ENCODE measurements around the gene CDH23.

DNA sequence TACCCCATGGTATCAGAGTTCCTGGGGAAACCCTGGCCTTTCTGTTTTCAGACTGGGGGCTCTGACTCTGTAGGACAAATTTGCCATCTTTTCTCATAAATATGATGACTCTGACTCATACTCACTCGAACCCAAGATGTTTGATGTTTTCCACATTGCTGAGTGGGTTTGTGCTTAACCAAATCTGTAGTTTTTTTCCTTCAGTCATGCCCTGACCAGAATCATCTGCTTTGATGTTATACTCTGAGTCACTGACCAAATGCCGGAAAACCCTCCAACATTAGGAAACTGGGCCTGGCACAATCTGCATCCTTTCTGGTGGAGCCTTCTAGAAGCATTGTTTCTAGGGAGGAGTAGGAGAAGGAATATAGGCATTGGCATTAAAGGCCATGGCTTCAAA, 204.1 kb downstream of the CDH23 start:
- TF ChIP-seq CREB1 (IDR thresholded peaks at IDR 0.05; ENCODE audit: low read depth) (no peak), MYC (IDR thresholded peaks at IDR 0.05; ENCODE audit: insufficient read depth, insufficient read length, insufficient replicate concordance, low read length, severe bottlenecking) (no peak), TCF12 (IDR thresholded peaks at IDR 0.05; ENCODE audit: low read depth, low read length) (no peak), SP1 (IDR thresholded peaks at IDR 0.05; ENCODE audit: low read depth, low read length) (no peak), POLR2AphosphoS2 (IDR thresholded peaks at IDR 0.05; ENCODE audit: low read depth, low read length) (no peak), POLR2A (IDR thresholded peaks at IDR 0.05; ENCODE audit: low read depth, low read length) (no peak), RBBP5 (conservative IDR thresholded peaks at IDR 0.05) (no peak), IKZF1 (conservative IDR thresholded peaks at IDR 0.05) (no peak)
- TF ChIP-seq, protein P1, sequence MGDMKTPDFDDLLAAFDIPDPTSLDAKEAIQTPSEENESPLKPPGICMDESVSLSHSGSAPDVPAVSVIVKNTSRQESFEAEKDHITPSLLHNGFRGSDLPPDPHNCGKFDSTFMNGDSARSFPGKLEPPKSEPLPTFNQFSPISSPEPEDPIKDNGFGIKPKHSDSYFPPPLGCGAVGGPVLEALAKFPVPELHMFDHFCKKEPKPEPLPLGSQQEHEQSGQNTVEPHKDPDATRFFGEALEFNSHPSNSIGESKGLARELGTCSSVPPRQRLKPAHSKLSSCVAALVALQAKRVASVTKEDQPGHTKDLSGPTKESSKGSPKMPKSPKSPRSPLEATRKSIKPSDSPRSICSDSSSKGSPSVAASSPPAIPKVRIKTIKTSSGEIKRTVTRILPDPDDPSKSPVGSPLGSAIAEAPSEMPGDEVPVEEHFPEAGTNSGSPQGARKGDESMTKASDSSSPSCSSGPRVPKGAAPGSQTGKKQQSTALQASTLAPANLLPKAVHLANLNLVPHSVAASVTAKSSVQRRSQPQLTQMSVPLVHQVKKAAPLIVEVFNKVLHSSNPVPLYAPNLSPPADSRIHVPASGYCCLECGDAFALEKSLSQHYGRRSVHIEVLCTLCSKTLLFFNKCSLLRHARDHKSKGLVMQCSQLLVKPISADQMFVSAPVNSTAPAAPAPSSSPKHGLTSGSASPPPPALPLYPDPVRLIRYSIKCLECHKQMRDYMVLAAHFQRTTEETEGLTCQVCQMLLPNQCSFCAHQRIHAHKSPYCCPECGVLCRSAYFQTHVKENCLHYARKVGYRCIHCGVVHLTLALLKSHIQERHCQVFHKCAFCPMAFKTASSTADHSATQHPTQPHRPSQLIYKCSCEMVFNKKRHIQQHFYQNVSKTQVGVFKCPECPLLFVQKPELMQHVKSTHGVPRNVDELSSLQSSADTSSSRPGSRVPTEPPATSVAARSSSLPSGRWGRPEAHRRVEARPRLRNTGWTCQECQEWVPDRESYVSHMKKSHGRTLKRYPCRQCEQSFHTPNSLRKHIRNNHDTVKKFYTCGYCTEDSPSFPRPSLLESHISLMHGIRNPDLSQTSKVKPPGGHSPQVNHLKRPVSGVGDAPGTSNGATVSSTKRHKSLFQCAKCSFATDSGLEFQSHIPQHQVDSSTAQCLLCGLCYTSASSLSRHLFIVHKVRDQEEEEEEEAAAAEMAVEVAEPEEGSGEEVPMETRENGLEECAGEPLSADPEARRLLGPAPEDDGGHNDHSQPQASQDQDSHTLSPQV (IDR thresholded peaks at IDR 0.05): no peak
- TF ChIP-seq, protein P2, sequence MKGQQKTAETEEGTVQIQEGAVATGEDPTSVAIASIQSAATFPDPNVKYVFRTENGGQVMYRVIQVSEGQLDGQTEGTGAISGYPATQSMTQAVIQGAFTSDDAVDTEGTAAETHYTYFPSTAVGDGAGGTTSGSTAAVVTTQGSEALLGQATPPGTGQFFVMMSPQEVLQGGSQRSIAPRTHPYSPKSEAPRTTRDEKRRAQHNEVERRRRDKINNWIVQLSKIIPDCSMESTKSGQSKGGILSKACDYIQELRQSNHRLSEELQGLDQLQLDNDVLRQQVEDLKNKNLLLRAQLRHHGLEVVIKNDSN (IDR thresholded peaks at IDR 0.05; ENCODE audit: borderline replicate concordance, extremely low read length, insufficient read depth, low read depth, low read length): no peak
- TF ChIP-seq, protein P3, sequence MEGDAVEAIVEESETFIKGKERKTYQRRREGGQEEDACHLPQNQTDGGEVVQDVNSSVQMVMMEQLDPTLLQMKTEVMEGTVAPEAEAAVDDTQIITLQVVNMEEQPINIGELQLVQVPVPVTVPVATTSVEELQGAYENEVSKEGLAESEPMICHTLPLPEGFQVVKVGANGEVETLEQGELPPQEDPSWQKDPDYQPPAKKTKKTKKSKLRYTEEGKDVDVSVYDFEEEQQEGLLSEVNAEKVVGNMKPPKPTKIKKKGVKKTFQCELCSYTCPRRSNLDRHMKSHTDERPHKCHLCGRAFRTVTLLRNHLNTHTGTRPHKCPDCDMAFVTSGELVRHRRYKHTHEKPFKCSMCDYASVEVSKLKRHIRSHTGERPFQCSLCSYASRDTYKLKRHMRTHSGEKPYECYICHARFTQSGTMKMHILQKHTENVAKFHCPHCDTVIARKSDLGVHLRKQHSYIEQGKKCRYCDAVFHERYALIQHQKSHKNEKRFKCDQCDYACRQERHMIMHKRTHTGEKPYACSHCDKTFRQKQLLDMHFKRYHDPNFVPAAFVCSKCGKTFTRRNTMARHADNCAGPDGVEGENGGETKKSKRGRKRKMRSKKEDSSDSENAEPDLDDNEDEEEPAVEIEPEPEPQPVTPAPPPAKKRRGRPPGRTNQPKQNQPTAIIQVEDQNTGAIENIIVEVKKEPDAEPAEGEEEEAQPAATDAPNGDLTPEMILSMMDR (IDR thresholded peaks at IDR 0.05 in 2 of 3, conservative IDR thresholded peaks at IDR 0.05 in 1 of 3; ENCODE audit: control insufficient read depth in 2 of 3, extremely low read depth in 1 of 3, insufficient read depth in 1 of 3, low read depth in 3 of 3, low read length in 3 of 3): no peak

All from GM12878 (cell line).